Suprapubic skin (tissue), 4 donors: ENCODE results near the gene SIRT6. TPM values are rescaled to one million over a fixed set of nuclear protein-coding genes. Genes with fewer than 3 reads are reported as not detected.
A peak's percentile ranks its signal among the peaks of the same experiment; 100 is the strongest.
"Not testable (repeated sequence)": the region's sequence is repeated elsewhere in the genome, so short reads cannot be mapped to it uniquely, and the experiment has no call there.

Experiments used
- DNase-seq, 2 donors: peaks; one replicate each; pipeline ENCODE4 v3.0.0-alpha.2; 2019; ENCODE audit warnings: low spot score in 2 of 2
- H3K27ac ChIP-seq: fragments of 200-600 bp; sonication (generic); one replicate; pipeline ENCODE4 v1.5.1; 2019
- H3K27me3 ChIP-seq: fragments of 200-600 bp; sonication (generic); one replicate; pipeline ENCODE4 v1.5.1; 2019
- H3K36me3 ChIP-seq: fragments of 200-600 bp; sonication (generic); one replicate; pipeline ENCODE4 v1.5.1; 2019
- H3K4me1 ChIP-seq: fragments of 200-600 bp; sonication (generic); one replicate; pipeline ENCODE4 v1.5.1; 2019
- H3K4me3 ChIP-seq: fragments of 200-600 bp; sonication (generic); one replicate; pipeline ENCODE4 v1.5.1; 2019; ENCODE audit warnings: mild to moderate bottlenecking
- H3K9me3 ChIP-seq: fragments of 200-600 bp; sonication (generic); one replicate; pipeline ENCODE4 v1.5.1; 2019
- CTCF ChIP-seq, 2 donors: fragments of 200-600 bp in 1 of 2; fragments of 450-650 bp in 1 of 2; sonication (generic) in 1 of 2; IDR thresholded peaks; one replicate each; pipeline ENCODE4 v1.5.1; 2016 to 2019; ENCODE audit warnings: antibody characterized with exemption in 2 of 2, mild to moderate bottlenecking in 1 of 2, moderate library complexity in 1 of 2
- EP300 ChIP-seq: sonication (generic); formaldehyde crosslinking; IDR thresholded peaks from one replicate; pipeline ENCODE4 v1.6.1; 2017; ENCODE audit warnings: antibody characterized with exemption
- POLR2A ChIP-seq, 2 donors: fragments of 450-650 bp; IDR thresholded peaks; one replicate each; pipeline ENCODE4 v1.6.1; 2017; ENCODE audit warnings: antibody characterized with exemption in 2 of 2, mild to moderate bottlenecking in 2 of 2, moderate library complexity in 2 of 2
- POLR2AphosphoS5 ChIP-seq, 3 donors: sonication (generic); formaldehyde crosslinking; IDR thresholded peaks; one replicate each; pipeline ENCODE4 v1.6.1; 2017; ENCODE audit warnings: antibody characterized with exemption in 3 of 3
- WGBS: methylation state at CpG from one replicate; pipeline ENCODE4 v1.1.5; 2018; 5-methylcytosine and 5-hydroxymethylcytosine counted together
- total RNA-seq, 4 donors: library from RNA; depleted of rRNA; stranded (reverse); fragments of >200 nt; gene quantifications; one replicate each; pipeline ENCODE4 v1.1.0, GENCODE V29; 2016

Gene SIRT6
- total RNA-seq: 10 to 100 TPM; 28.1 to 45.7 (median 31.8) TPM

DNA sequence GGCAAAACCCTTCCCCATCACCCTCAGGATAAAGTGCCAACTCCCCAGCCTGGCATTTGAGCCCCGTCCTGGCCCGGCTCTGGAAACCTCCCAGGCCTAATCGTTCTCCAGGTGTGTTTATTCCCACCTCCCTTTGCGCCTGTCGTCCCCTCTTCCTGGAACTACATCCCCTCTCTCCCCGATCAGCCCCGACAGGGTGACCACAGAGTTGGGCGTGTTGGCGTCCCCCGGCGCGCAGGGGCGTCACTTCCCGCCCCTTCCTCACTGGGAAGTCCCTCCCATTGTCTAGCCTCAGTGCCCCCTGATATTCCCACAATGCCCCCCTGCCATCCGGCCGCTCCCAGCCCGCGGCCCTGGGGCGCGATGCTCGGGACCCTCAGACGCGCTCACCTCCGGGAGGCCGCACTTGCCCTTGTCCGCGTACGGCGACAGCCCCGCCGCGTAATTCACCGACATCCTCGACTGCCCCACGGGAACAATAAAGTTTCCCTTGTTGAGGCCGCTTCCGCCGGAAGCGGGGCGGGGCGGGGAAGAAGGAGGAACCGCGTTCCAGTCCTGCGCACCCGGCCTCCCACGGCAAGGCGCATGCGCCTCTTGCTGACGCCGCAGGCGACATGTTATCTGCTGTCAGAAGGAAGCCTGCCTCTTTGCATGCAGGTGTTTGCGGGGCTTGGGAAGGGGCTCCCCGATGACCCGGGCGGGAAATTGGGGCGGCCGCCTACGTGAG, at the start of gene SIRT6, which contains the start of gene ANKRD24:
TSS of gene SIRT6 (minus strand) at position 480 of the 727 bp plus-strand sequence. CDS start at position 456, 24 bp downstream.
TSS of gene ANKRD24 (plus strand) at position 606 of the 727 bp plus-strand sequence. CDS start 3,737 bp downstream, outside the sequence.
- DNase-seq: peak; percentile 96 to 97
- TF ChIP-seq POLR2AphosphoS5 (IDR thresholded peaks at IDR 0.05) (peak in 2 of 3 donors; percentile 73 to 88), POLR2A (IDR thresholded peaks at IDR 0.05) (peak in 1 of 2 donors; percentile 18), EP300 (no peak)
- H3K9me3 ChIP-seq: no peaks in the 10 kb centered on the region
- H3K36me3 ChIP-seq: peaks cover 25% of the 10 kb centered on the region
- under 1% methylated on average over 32 of the region's 58 CpGs for WGBS
- peak within 1 kb of the TSS; percentile 62 for H3K27ac ChIP-seq
- H3K27me3 ChIP-seq: no peaks in the 10 kb centered on the region
- H3K4me3 ChIP-seq: peak within 1 kb of the TSS; percentile 74
- peaks cover 25% of the 10 kb centered on the region for H3K4me1 ChIP-seq

DNA sequence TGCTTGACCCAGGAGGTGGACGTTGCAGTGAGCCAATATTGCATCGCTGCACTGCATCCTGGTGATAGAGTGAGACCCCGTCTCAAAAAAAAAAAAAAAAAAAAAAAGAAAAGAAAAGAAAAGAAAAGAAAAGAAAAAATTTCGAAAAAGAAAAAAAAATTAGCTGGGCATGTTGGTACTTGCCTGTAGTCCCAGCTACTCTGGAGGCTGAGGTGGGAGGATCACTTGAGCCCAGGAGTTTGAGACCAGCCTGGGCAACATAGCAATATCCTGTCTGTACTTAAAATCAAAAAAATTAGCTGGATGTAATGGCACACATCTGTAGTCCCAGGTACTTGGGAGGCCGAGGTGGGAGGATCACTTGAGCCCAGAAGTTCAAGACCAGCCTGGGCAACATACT, 49.8 kb upstream of the SIRT6 start:
- H3K27ac ChIP-seq, H3K4me1 ChIP-seq, H3K36me3 ChIP-seq, H3K9me3 ChIP-seq, H3K4me3 ChIP-seq, DNase-seq: not testable (repeated sequence)
- peaks cover 75% of the 10 kb centered on the region for H3K27me3 ChIP-seq
- whole genome bisulfite sequencing: 89% methylated on average over 4 of the region's 5 CpGs

DNA sequence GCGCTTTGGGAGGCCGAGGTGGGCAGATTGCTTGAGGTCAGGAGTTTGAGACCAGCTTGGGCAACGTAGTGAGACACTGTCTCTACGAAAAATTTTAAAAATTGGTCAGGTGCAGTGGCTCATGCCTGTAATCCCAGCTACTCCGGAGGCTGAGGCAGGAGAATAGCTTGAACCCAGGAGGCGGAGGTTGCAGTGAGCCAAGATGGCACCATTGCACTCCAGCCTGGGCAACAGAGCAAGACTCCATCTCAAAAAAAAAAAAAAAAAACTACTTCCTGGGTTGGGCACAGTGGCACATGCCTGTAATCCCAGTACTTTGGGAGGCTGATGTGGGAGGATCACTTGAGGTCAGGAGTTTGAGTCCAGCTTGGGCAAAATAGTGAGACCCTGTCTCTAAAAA, 49.2 kb upstream of the SIRT6 start:
- WGBS: 80% methylated on average over 6 of the region's 6 CpGs
- not testable (repeated sequence) for H3K4me3 ChIP-seq, DNase-seq, H3K27ac ChIP-seq, H3K9me3 ChIP-seq, H3K4me1 ChIP-seq, H3K36me3 ChIP-seq
- peaks cover 70% of the 10 kb centered on the region for H3K27me3 ChIP-seq

GRCh38 chr19:4230237-4230636, 47.9 kb upstream of the SIRT6 start:
- H3K4me3 ChIP-seq, H3K4me1 ChIP-seq, H3K27ac ChIP-seq, H3K36me3 ChIP-seq, DNase-seq, H3K9me3 ChIP-seq: not testable (repeated sequence)
- peaks cover 81% of the 10 kb centered on the region for H3K27me3 ChIP-seq
- WGBS: 88% methylated on average over 6 of the region's 6 CpGs

- Histone ChIP-seq H3K27ac (no peak within 1 kb of the TSS), H3K4me1 (no peaks in the 10 kb centered on the region), H3K9me3 (no peaks in the 10 kb centered on the region), H3K4me3 (no peak within 1 kb of the TSS), H3K36me3 (no peaks in the 10 kb centered on the region), H3K27me3 (peaks cover 74% of the 10 kb centered on the region)
- no peak for DNase-seq
- 12% methylated on average over 11 of the region's 19 CpGs for whole genome bisulfite sequencing
- TF ChIP-seq POLR2AphosphoS5 (IDR thresholded peaks at IDR 0.05) (no peak), CTCF (IDR thresholded peaks at IDR 0.05) (no peak), POLR2A (IDR thresholded peaks at IDR 0.05) (no peak), EP300 (no peak)
Measured at GRCh38 chr19:4229179-4229931, 47.0 kb upstream of the SIRT6 start, which contains the start of gene EBI3. Gene EBI3 (plus strand): TSS chr19:4229523. CDS start chr19:4229551, 28 bp downstream.

- H3K4me3 ChIP-seq: no peak overlapping the region
- H3K36me3 ChIP-seq: no peaks in the 10 kb centered on the region
- H3K4me1 ChIP-seq: no peaks in the 10 kb centered on the region
- WGBS: 59% methylated on average over 2 of the region's 2 CpGs
- DNase-seq: no peak
- TF ChIP-seq EP300 (no peak), CTCF (IDR thresholded peaks at IDR 0.05) (no peak), POLR2A (IDR thresholded peaks at IDR 0.05) (no peak), POLR2AphosphoS5 (IDR thresholded peaks at IDR 0.05) (no peak)
- H3K27ac ChIP-seq: no peak overlapping the region
- no peaks in the 10 kb centered on the region for H3K9me3 ChIP-seq
- H3K27me3 ChIP-seq: peaks cover 74% of the 10 kb centered on the region
Measured at GRCh38 chr19:4228765-4229178, 46.4 kb upstream of the SIRT6 start.

DNA sequence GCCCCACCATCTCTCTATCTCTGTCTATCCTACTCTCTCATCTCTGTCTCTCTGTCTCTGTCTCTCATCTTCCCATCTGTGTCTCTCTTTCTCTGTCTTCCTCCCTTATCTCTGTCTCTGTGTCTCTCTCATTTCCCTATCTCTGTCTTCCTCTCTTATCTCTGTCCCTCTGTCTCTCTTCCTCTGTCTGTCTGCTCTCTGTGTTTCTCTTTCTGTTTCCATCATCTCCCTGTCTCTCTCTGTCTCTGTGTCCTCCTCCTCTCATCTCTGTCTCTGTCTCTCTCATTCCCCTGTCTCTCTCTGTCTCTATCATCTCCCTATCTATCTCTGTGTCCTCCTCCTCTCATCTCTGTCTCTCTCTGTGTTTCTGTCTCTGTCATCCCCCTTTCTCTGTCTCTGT, 45.4 kb upstream of the SIRT6 start:
- no peak for DNase-seq
- Histone ChIP-seq H3K36me3 (no peaks in the 10 kb centered on the region), H3K27ac (no peak overlapping the region), H3K4me3 (no peak overlapping the region), H3K27me3 (peaks cover 65% of the 10 kb centered on the region), H3K4me1 (no peaks in the 10 kb centered on the region), H3K9me3 (no peaks in the 10 kb centered on the region)
- TF ChIP-seq EP300 (no peak), POLR2A (IDR thresholded peaks at IDR 0.05) (no peak)
